Activated CD4-positive, alpha-beta T cell treated with anti-CD3 and anti-CD28 coated beads, Interleukin-2, amount 50 U/mL, for 1 hour (primary cell): Measurements from ENCODE around the gene DHRS1.
"Not testable (repeated sequence)": the region's sequence is repeated elsewhere in the genome, so short reads cannot be mapped to it uniquely, and the experiment has no call there.

Experiments
- DNase-seq: peaks from one replicate; pipeline ENCODE4 v3.0.0-alpha.2; 2020

Gene DHRS1

GRCh38 chr14:24299255-24300191, at the start of gene DHRS1, which contains the start of gene NOP9:
Gene DHRS1 (minus strand): TSS chr14:24299780. CDS start chr14:24299106, 674 bp downstream.
Gene NOP9 (plus strand): TSS chr14:24299850. CDS start chr14:24299955, 105 bp downstream.
- peak; percentile 94 for DNase-seq

DNA sequence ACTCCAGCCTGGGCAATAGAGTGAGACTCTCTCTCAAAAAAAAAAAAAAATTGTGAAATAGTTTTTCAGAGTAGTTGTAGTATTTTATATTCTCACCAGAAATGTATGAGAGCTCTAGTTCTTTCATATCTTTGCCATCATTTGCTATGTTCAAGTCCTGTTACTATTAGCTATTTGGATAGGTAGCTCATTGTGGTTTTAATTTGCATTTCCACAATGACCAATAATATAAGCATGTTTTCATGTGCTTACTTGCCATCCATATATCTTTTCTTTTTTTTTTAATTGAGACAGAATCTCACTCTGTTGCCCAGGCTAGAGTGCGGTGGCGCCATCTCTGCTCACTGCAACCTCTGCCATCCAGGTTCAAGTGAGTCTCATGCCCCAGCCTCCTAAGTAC, 48.6 kb upstream of the DHRS1 start:
- DNase-seq, result no peak

DNA sequence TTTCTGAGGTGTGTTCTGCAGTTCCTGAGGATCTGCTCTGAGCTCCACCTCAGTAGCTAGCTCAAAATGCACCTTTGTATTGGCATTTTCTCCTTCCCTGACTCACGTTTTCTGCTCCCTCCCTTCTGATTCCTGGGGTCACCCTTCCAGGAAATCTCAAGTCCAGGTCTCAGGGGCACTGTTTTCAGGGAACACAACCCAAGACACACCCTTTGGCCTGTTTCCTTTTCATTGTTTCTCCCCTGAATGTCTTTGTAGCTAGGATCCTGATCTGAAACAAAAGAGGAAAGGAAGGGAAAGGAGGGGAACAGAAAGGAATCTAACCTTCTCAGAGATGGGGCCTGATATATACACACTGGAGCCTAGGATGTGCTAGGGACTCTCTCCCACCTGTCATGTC, 47.6 kb upstream of the DHRS1 start:
- no peak for DNase-seq

DNA sequence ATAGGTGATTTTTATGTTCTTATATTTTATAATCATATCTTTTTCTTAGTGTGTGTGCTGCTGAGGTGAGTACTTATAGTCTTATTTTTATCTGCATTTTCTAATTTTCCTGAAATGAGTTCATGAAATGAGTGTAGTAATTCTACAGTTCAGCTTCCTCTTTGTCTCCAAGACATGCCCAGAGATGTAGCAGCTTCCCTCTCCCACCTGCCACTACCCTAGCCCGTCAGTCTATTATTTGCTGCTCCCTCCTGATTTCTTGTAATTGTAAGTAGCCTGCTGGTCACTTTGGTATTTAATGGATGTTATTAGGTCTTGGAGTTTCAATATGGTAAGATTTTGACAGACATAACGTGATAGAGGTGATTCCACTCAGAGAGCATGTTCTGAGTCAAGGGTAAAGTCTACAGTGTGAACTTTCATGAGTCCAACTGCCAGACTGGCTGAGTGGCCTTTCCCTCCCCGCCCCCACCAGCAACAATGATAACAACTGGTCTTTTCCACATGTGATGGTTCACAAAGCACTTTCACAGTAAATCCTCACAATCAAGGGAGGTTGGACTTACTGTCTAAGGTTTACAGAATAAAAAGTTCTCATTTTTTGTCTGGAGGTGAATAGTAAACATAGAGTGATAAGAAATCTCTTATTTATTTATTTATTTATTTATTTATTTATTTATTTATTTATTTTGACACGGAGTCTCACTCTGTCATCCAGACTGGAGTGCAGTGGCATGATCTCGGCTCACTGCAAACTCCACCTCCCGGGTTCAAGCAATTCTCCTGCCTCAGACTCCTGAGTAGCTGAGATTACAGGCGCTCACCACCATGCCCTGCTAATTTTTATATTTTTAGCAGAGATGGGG, 44.4 kb upstream of the DHRS1 start:
- DNase-seq, result no peak

- no peak for DNase-seq
Measured at GRCh38 chr14:24342889-24343288, 43.3 kb upstream of the DHRS1 start.

- no peak for DNase-seq
Measured at GRCh38 chr14:24340606-24341005, 41.0 kb upstream of the DHRS1 start.

- peak; percentile 65 for DNase-seq
Measured at GRCh38 chr14:24339284-24340151, 39.9 kb upstream of the DHRS1 start, which contains the start of gene RIPK3. Gene RIPK3 (minus strand): TSS chr14:24339991. CDS start chr14:24339826, 165 bp downstream.

GRCh38 chr14:24338843-24339242, 39.3 kb upstream of the DHRS1 start:
- no peak for DNase-seq

GRCh38 chr14:24337824-24338175, 38.2 kb upstream of the DHRS1 start:
- DNase-seq, result no peak

- no peak for DNase-seq
Measured at GRCh38 chr14:24337144-24337823, 37.7 kb upstream of the DHRS1 start.

DNA sequence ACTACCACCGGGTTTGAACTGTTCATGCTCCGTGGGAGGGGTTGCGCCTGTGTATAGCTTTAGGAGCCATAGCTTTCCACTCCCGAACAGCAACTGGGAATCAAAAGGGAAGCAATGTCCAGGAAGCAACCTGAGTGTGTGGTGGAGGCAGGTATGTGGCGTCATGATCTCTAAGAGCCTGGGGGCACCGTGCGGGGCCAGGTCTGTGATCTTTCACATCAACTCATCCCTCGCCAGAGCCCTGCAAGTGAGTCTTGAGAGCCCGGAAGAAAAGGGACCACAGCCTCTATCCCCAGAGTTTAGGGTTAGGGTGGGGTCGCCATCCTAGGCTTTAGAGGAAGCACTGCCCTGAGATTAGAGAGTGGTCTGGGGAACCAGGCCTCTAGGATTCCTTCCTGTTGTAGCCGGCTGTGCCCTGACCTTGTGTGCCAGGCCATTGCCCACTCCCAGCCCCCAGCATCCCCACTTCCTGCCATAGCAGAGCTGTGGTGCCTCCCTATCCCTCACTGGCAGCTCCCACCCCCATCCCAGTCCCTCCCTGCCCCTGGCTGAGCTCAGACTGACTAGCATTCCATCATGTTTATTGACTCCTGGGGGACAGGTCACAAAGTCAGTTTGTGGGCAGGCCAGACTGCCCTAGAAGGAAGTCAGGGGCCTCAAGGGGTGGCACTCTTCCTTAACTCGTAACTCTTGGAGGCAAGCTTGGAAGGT, 36.0 kb upstream of the DHRS1 start:
- no peak for DNase-seq

- DNase-seq, result peak; percentile 18
Measured at GRCh38 chr14:24334431-24335291, 35.1 kb upstream of the DHRS1 start, which contains the start of gene ADCY4. Gene ADCY4 (minus strand): TSS chr14:24335071. CDS start chr14:24334652, 419 bp downstream.

DNA sequence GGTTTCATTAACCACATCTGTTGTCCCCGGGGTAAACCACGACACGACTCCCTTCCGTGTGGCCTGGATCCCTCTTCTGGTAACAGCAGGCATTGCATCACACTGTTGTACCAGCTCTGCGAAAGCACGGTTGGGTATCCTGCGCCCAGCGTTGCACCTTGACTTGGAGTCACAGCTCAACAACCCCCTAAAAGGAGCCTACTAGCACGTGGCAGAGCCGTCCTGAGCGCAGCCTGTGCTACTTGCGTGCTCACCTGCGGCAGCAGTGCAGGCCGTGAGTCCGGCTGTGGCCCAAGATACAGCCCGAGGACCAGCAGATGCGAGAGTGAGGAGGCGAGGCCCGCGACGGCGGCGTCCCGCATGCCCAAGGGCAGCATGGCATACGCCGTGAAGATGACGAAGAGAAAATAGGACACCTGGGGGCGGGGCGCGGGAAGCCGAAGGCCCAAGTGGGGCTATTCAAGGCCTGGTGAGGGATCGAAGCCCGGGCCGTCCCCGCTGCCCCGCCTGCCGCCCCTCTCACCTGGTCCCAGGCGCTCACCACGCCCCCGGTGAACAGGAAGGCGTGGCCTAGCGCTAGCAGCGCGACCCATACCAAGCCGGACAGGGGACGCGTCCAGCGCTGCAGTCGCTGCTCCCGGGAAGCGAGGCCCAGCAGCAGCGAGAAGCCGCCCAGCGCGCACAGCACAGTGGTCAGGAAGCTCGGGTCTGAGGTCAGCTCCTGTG, 32.9 kb upstream of the DHRS1 start:
- peak; percentile 84 for DNase-seq

GRCh38 chr14:24331731-24332267, 32.2 kb upstream of the DHRS1 start:
- DNase-seq, result no peak

DNA sequence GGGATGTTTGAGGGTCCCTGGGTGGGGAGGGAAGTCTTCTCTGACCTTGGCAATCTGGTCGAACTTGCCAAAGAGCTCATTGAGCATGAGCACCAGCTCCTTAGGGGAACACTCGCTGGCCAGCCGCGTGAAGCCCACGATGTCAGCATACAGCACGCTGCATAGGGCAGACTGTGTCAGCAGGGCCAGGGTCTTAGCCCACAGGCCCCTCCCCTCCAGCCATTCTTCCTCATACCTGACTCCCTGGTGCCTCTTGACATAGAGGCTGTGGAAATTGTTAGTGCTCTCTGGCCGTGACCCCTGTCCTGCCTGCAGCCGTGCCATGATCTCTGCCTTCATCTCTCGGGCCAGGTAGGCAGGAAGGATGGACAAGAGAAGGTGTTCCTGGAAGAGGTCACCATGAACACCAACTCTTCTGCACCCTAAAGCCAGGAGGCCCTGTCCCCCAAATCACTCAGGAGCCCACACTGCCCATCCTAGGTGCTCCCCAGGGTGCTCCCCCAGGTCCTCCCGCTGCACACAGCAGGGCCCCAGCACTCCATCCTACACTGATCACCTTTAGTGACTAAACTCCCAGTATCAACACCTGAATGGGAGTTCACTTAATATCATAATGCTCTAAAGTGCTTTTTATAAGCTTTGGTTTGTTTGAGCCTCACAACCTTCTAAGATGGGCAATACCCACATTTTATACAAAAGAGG, 31.5 kb upstream of the DHRS1 start:
- DNase-seq, result no peak

DNA sequence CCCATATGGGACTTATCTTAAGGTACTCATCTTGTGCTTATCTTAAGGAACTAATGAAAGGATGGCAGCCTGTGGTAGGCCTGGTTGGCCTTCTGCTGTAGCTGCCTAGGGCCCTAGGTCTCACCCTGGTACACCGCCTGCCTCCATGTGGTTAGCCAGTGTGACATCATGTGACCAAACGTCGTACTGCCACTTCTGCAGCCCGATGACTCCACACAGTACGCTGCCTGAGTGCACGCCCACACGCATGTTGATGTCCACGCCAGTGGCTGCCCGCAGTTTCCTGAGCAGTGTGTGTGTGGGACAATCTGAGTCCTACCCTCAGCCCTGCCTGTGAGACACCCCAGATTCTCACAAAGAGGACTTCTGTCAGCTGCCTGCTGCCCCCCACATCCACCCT, 30.2 kb upstream of the DHRS1 start:
- peak; percentile 48 for DNase-seq

DNA sequence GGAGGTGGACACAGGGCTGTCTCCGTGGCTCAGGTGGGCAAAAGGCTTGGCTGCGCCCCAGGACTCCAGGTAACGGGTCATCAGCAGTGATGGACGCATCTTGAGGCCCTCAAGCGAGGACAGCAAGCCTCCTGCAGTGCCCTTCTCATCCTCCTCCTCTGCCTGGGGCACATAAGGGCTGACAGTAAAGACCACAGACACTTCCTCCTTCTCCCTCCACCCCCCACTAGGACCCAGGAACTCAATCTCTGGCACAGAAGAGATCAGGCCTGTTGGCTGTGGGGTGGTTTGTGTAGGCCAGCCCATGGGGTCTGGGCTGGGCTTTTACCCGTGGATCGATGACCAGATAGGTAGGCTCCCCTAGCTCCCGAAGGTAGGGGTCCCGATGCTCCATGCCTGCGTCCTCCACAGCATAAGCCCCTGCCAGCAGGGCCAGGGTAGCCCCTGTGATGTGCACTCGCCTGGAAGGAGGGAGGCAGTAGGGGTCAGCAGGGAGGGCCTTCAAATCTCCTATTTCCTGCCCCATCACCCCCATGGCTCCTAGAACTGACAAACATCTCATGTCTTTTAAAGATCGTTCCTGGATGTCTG, 29.6 kb upstream of the DHRS1 start:
- DNase-seq, result no peak

GRCh38 chr14:24327914-24328313, 28.3 kb upstream of the DHRS1 start:
- not testable (repeated sequence) for DNase-seq
